Keratinocyte (primary cell): ENCODE results near the gene CRYM. TPM values are rescaled to one million over a fixed set of nuclear protein-coding genes. Genes with fewer than 3 reads are reported as not detected.

ENCODE experiments used
- DNase-seq: peaks from one replicate; pipeline ENCODE4 v3.0.0-alpha.2; 2011; ENCODE audit warnings: low read depth, missing footprints, low spot score
- FAIRE-seq: peaks from 2 replicates; lab custom pipeline; 2011; peaks lifted over from hg19 to GRCh38; lab: Jason Lieb, UNC
- H2AFZ ChIP-seq: 2 replicates; pipeline ENCODE4 v1.6.0; 2012; ENCODE audit warnings: low read length, control low read depth, inconsistent platforms; ENCODE audit not compliant: control insufficient read depth
- H3K27ac ChIP-seq: 2 replicates; pipeline ENCODE4 v1.5.1; 2011; ENCODE audit warnings: low read length; ENCODE audit not compliant: control insufficient read depth, insufficient read depth
- H3K27me3 ChIP-seq: 3 replicates; pipeline ENCODE4 v1.6.0; 2011; ENCODE audit warnings: low read length; ENCODE audit not compliant: control insufficient read depth, insufficient read depth; ENCODE audit errors: extremely low read depth
- H3K36me3 ChIP-seq, 2 experiments: 2 replicates in 1 of 2; 3 replicates in 1 of 2; pipeline ENCODE4 v1.5.1; 2011; ENCODE audit warnings: low read length in 2 of 2, mild to moderate bottlenecking in 1 of 2; ENCODE audit not compliant: control insufficient read depth in 2 of 2, insufficient read depth in 2 of 2; ENCODE audit errors: extremely low read depth in 1 of 2
- H3K4me1 ChIP-seq: 3 replicates; pipeline ENCODE4 v1.5.1; 2011; ENCODE audit warnings: low read length; ENCODE audit not compliant: control insufficient read depth, insufficient read depth; ENCODE audit errors: extremely low read depth
- H3K4me2 ChIP-seq: 3 replicates; pipeline ENCODE4 v1.6.0; 2011; ENCODE audit warnings: low read depth, low read length; ENCODE audit not compliant: control insufficient read depth, insufficient read depth; ENCODE audit errors: extremely low read depth
- H3K4me3 ChIP-seq, 3 experiments: fragments of 200-600 bp in 1 of 3; sonication (generic) in 1 of 3; 2 replicates in 2 of 3; 3 replicates in 1 of 3; pipeline ENCODE4 v1.5.1; 2011 to 2016; ENCODE audit warnings: low read length in 3 of 3, mild to moderate bottlenecking in 3 of 3, control low read depth in 2 of 3, inconsistent platforms in 1 of 3, low read depth in 1 of 3, mixed read lengths in 1 of 3, mixed run types in 1 of 3, moderate library complexity in 1 of 3; ENCODE audit not compliant: control insufficient read depth in 2 of 3, insufficient read depth in 2 of 3; ENCODE audit errors: extremely low read depth in 1 of 3
- H3K79me2 ChIP-seq: 2 replicates; pipeline ENCODE4 v1.6.0; 2012; ENCODE audit warnings: low read length; ENCODE audit not compliant: control insufficient read depth, insufficient read depth
- H3K9ac ChIP-seq: 3 replicates; pipeline ENCODE4 v1.6.0; 2011; ENCODE audit warnings: low read length; ENCODE audit not compliant: control insufficient read depth, insufficient read depth; ENCODE audit errors: extremely low read depth
- H3K9me1 ChIP-seq: 3 replicates; pipeline ENCODE4 v1.6.0; 2011; ENCODE audit warnings: low read length; ENCODE audit not compliant: control insufficient read depth, insufficient read depth; ENCODE audit errors: extremely low read depth
- H3K9me3 ChIP-seq: 2 replicates; pipeline ENCODE4 v1.5.1; 2012; ENCODE audit warnings: low read depth, low read length; ENCODE audit not compliant: control insufficient read depth
- H4K20me1 ChIP-seq: 3 replicates; pipeline ENCODE4 v1.6.0; 2011; ENCODE audit warnings: low read length; ENCODE audit not compliant: control insufficient read depth, insufficient read depth; ENCODE audit errors: extremely low read depth
- EZH2 ChIP-seq: IDR thresholded peaks from one replicate; pipeline ENCODE4 v1.6.1; 2012; ENCODE audit warnings: inconsistent platforms, mild to moderate bottlenecking, low read length, moderate library complexity
- dilution Hi-C: fragments of 300-500 bp; cut with MboI; formaldehyde crosslinking; loops from one replicate; pipeline ENCODE4 v1.7.0; 2020; ENCODE audit warnings: low sequenced_read_pairs; ENCODE audit not compliant: extremely low pct_ligation_motif_present
- polyA plus RNA-seq, 5 experiments: library from polyadenylated mRNA; depleted of rRNA in 3 of 5; stranded (reverse) in 3 of 5; stranded (forward) in 1 of 5; unstranded in 1 of 5; fragments of >200 nt; gene quantifications; 1 replicate in 1 of 5; 2 replicates in 3 of 5; 3 replicates in 1 of 5; pipeline versions ENCODE4 v1.2.1 to v1.2.3, GENCODE V29; 2011 to 2012; ENCODE audit warnings: missing spikeins in 2 of 5, low read depth in 1 of 5, low replicate concordance in 1 of 5
- TF ChIP-seq, protein P1 (sequence below), 3 experiments: IDR thresholded peaks in 1 of 3; conservative IDR thresholded peaks in 1 of 3; optimal IDR thresholded peaks in 1 of 3; 2 replicates in 2 of 3; 3 replicates in 1 of 3; pipeline versions ENCODE3 to v1.5.1; 2011; ENCODE audit warnings: low read length in 3 of 3, mild to moderate bottlenecking in 3 of 3, moderate library complexity in 2 of 3, control low read depth in 1 of 3, inconsistent platforms in 1 of 3; ENCODE audit not compliant: insufficient read depth in 2 of 3; ENCODE audit errors: extremely low read depth in 1 of 3

CRYM gene
- polyA plus RNA-seq, 1 donor (not counting 4 experiments of a cell fraction or from before 2014, with no cell fraction given), result 0.18 TPM

DNA sequence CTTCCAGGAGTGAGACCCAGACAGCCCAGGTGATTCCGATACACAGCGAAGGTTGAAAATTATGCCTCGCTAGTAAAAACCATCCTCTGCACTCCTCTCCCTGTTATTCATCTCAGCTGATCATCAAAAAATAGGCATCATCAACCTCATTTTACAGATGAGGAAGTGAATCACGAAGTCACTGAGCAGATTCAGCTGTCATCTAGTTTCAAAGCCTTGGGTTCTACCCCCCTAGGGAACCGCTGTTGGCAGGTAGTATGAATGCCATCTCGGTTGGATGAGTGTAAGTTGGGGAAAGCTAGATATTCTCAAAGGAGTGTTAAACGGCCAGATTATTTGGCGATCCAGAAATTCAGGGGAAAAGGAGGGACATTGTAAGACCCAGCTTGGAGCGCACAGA is 2.0 kb downstream of the CRYM start:
- dilution Hi-C loops, result no loop called here

DNA sequence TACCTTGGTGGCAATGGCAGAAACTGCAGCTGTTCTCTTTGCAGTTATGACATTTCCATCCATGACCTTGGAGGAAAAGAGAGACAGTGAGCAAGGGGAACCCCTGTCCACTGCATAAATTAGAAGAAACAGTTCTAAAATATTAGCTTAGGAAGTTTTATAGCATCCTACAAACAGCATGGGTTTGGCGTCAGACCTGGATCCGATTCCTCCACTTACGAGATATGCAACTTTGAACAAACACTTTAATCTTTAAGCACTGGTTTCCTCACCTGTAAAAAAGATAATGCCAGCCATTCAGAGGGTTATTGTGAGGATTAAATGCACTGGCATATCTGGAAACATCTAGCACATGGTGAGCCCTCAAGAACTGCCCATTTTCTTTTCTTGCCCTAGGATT is 2.6 kb downstream of the CRYM start:
- dilution Hi-C loops, result no loop called here

More for the DNA sequence above, 2.0 kb downstream of the CRYM start:
- Histone ChIP-seq H3K27me3 (peaks cover 32% of the 10 kb centered on the region), H3K9ac (no peak overlapping the region), H3K4me1 (peaks cover 8% of the 10 kb centered on the region), H2AFZ (no peak overlapping the region), H3K79me2 (no peaks in the 10 kb centered on the region), H3K9me1 (no peaks in the 10 kb centered on the region), H3K4me3 (no peak overlapping the region), H3K9me3 (no peaks in the 10 kb centered on the region), H3K36me3 (no peaks in the 10 kb centered on the region), H3K4me2 (no peak overlapping the region), H4K20me1 (no peaks in the 10 kb centered on the region), H3K27ac (no peak overlapping the region)
- no peak for TF ChIP-seq EZH2
- TF ChIP-seq, protein P1, sequence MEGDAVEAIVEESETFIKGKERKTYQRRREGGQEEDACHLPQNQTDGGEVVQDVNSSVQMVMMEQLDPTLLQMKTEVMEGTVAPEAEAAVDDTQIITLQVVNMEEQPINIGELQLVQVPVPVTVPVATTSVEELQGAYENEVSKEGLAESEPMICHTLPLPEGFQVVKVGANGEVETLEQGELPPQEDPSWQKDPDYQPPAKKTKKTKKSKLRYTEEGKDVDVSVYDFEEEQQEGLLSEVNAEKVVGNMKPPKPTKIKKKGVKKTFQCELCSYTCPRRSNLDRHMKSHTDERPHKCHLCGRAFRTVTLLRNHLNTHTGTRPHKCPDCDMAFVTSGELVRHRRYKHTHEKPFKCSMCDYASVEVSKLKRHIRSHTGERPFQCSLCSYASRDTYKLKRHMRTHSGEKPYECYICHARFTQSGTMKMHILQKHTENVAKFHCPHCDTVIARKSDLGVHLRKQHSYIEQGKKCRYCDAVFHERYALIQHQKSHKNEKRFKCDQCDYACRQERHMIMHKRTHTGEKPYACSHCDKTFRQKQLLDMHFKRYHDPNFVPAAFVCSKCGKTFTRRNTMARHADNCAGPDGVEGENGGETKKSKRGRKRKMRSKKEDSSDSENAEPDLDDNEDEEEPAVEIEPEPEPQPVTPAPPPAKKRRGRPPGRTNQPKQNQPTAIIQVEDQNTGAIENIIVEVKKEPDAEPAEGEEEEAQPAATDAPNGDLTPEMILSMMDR (optimal IDR thresholded peaks at IDR 0.05 in 1 of 3, IDR thresholded peaks at IDR 0.05 in 1 of 3, conservative IDR thresholded peaks at IDR 0.05 in 1 of 3; ENCODE audit: extremely low read depth in 1 of 3, insufficient read depth in 2 of 3, low read length in 3 of 3), result no peak
- no peak for FAIRE-seq
- DNase-seq, result no peak

More for the DNA sequence above, 2.6 kb downstream of the CRYM start:
- H4K20me1 ChIP-seq, result no peaks in the 10 kb centered on the region
- H3K4me1 ChIP-seq, result peaks cover 8% of the 10 kb centered on the region
- no peaks in the 10 kb centered on the region for H3K9me1 ChIP-seq
- no peaks in the 10 kb centered on the region for H3K36me3 ChIP-seq
- no peak overlapping the region for H3K27ac ChIP-seq
- FAIRE-seq (no peak), DNase-seq (no peak)
- H3K9ac ChIP-seq, result no peak overlapping the region
- no peak overlapping the region for H2AFZ ChIP-seq
- no peaks in the 10 kb centered on the region for H3K9me3 ChIP-seq
- H3K4me2 ChIP-seq, result no peak overlapping the region
- TF ChIP-seq, protein P1 (optimal IDR thresholded peaks at IDR 0.05 in 1 of 3, IDR thresholded peaks at IDR 0.05 in 1 of 3, conservative IDR thresholded peaks at IDR 0.05 in 1 of 3; ENCODE audit: extremely low read depth in 1 of 3, insufficient read depth in 2 of 3, low read length in 3 of 3), result no peak
- TF ChIP-seq EZH2, result no peak
- H3K79me2 ChIP-seq, result no peaks in the 10 kb centered on the region
- H3K27me3 ChIP-seq, result peaks cover 32% of the 10 kb centered on the region
- H3K4me3 ChIP-seq, result no peak overlapping the region
